ENCODE data around the gene PSMC2. TPM values are rescaled to one million over a fixed set of nuclear protein-coding genes. Genes with fewer than 3 reads are reported as not detected.

The PSMC2 gene
- total RNA-seq, 1 donor from 2014 or later: 186 TPM

Other genes starting within 250 kb of the PSMC2 start
- gene NAPEPLD, start 198.5 kb upstream of the PSMC2 start, total RNA-seq: 10.0 and 11.3 TPM in 2 replicates
- 54.8 and 57.4 TPM in 2 replicates for gene PMPCB, start 50.2 kb upstream of the PSMC2 start, total RNA-seq
- gene DNAJC2, start 2.9 kb upstream of the PSMC2 start, total RNA-seq: 35.5 and 39.5 TPM in 2 replicates
- gene SLC26A5, start 98.6 kb downstream of the PSMC2 start, total RNA-seq: not detected in 2 replicates